Measurements from ENCODE around the gene FUT8. TPM values are rescaled to one million over a fixed set of nuclear protein-coding genes. Genes with fewer than 3 reads are reported as not detected.

Gene FUT8
- total RNA-seq, 1 donor from 2014 or later, result 131 TPM

DNA sequence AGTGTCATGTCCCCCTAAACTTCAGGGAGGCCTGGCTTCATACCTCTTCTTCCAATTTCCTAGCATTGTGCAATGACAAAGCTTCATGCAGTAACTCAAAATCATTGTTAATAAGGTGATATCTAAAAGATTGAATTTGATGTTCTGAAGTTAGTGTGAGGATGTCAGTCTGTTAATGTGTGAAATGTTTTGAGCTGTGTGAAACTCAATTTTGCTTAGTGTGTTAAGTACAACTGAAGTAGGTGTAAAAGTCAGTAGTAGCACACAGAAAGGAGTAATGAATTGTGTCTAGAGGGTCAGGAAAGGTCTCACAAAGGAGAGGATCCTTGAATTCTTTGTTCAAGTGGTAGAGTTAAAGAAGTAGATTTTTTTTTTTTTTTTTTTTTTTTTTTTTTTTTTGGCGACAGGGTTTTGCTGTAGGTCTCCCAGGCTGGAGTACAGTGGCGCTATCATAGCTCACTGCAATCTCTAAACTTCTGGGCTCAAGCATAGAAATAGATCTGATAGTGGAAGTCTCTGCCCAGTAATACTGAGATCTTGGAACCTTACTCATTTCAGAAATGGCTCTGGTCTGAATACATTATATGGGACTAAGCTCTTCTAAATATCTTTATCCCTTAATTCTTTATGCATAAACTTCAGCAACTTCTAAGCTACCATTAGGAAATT is 63.9 kb downstream of the FUT8 start:
- Histone ChIP-seq H4K20me1 (ENCODE audit: low read depth) (peaks cover 12% of the 10 kb centered on the region), H2AFZ (replicated peaks) (no peak overlapping the region), H3K4me2 (no peak overlapping the region), H3K27me3 (no peaks in the 10 kb centered on the region), H3K4me1 (peaks cover 43% of the 10 kb centered on the region), H3K27ac (no peak overlapping the region), H3F3A (ENCODE audit: low read depth) (peaks cover 8% of the 10 kb centered on the region), H3K36me3 (no peaks in the 10 kb centered on the region), H3K9me3 (ENCODE audit: low read depth) (no peaks in the 10 kb centered on the region), H3K9ac (no peak overlapping the region), H3K79me2 (ENCODE audit: low read depth) (peaks cover 97% of the 10 kb centered on the region), H3K4me3 (no peak overlapping the region)
- Mint-ChIP-seq H3K27me3 (ENCODE audit: insufficient read depth, low read depth) (peaks cover 3% of the 10 kb centered on the region), H3K4me3 (no peak overlapping the region), H3K27ac (no peak overlapping the region), H3K4me1 (peaks cover 9% of the 10 kb centered on the region), H3K36me3 (peaks cover 13% of the 10 kb centered on the region), H3K9me3 (peaks cover 2% of the 10 kb centered on the region)
- TF ChIP-seq, protein P1, sequence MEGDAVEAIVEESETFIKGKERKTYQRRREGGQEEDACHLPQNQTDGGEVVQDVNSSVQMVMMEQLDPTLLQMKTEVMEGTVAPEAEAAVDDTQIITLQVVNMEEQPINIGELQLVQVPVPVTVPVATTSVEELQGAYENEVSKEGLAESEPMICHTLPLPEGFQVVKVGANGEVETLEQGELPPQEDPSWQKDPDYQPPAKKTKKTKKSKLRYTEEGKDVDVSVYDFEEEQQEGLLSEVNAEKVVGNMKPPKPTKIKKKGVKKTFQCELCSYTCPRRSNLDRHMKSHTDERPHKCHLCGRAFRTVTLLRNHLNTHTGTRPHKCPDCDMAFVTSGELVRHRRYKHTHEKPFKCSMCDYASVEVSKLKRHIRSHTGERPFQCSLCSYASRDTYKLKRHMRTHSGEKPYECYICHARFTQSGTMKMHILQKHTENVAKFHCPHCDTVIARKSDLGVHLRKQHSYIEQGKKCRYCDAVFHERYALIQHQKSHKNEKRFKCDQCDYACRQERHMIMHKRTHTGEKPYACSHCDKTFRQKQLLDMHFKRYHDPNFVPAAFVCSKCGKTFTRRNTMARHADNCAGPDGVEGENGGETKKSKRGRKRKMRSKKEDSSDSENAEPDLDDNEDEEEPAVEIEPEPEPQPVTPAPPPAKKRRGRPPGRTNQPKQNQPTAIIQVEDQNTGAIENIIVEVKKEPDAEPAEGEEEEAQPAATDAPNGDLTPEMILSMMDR (IDR thresholded peaks at IDR 0.05), result no peak
- no peak for TF ChIP-seq EZH2phosphoT487 (IDR thresholded peaks at IDR 0.05)
- no peak for TF ChIP-seq EZH2 (IDR thresholded peaks at IDR 0.05)
- no peak for DNase-seq (ENCODE audit: low spot score)

- H3K4me1 Mint-ChIP-seq, result peaks cover 6% of the 10 kb centered on the region
- no peak overlapping the region for H2AFZ ChIP-seq (replicated peaks)
- no peak for TF ChIP-seq EZH2 (IDR thresholded peaks at IDR 0.05)
- TF ChIP-seq, protein P1 (IDR thresholded peaks at IDR 0.05), result no peak
- TF ChIP-seq EZH2phosphoT487 (IDR thresholded peaks at IDR 0.05), result no peak
- peaks cover 3% of the 10 kb centered on the region for H3K27me3 Mint-ChIP-seq (ENCODE audit: insufficient read depth, low read depth)
- no peak overlapping the region for H3K4me2 ChIP-seq
- H3K36me3 Mint-ChIP-seq, result peaks cover 13% of the 10 kb centered on the region
- peaks cover 2% of the 10 kb centered on the region for H3K9me3 Mint-ChIP-seq
- no peak for DNase-seq (ENCODE audit: low spot score)
- H3K4me3 ChIP-seq, result no peak overlapping the region
- H3K4me3 Mint-ChIP-seq, result no peak overlapping the region
- H3K9me3 ChIP-seq (ENCODE audit: low read depth), result no peaks in the 10 kb centered on the region
- no peak overlapping the region for H3K27ac ChIP-seq
- no peak overlapping the region for H3K27ac Mint-ChIP-seq
- H3K9ac ChIP-seq, result no peak overlapping the region
- no peaks in the 10 kb centered on the region for H3K36me3 ChIP-seq
- H3K4me1 ChIP-seq, result peaks cover 43% of the 10 kb centered on the region
- no peaks in the 10 kb centered on the region for H3K27me3 ChIP-seq
- H3F3A ChIP-seq (ENCODE audit: low read depth), result peaks cover 3% of the 10 kb centered on the region
- H4K20me1 ChIP-seq (ENCODE audit: low read depth), result peaks cover 6% of the 10 kb centered on the region
- peaks cover 97% of the 10 kb centered on the region for H3K79me2 ChIP-seq (ENCODE audit: low read depth)
Observed at GRCh38 chr14:65476942-65477318, 64.4 kb downstream of the FUT8 start.

- Histone ChIP-seq H3F3A (ENCODE audit: low read depth) (peaks cover 8% of the 10 kb centered on the region), H3K79me2 (ENCODE audit: low read depth) (peaks cover 97% of the 10 kb centered on the region), H3K4me2 (no peak overlapping the region), H3K27me3 (no peaks in the 10 kb centered on the region), H3K36me3 (no peaks in the 10 kb centered on the region), H3K4me3 (no peak overlapping the region), H3K4me1 (peaks cover 44% of the 10 kb centered on the region), H3K9ac (no peak overlapping the region), H3K27ac (no peak overlapping the region), H2AFZ (replicated peaks) (no peak overlapping the region), H3K9me3 (ENCODE audit: low read depth) (no peaks in the 10 kb centered on the region), H4K20me1 (ENCODE audit: low read depth) (peaks cover 5% of the 10 kb centered on the region)
- no peak for DNase-seq (ENCODE audit: low spot score)
- no peaks in the 10 kb centered on the region for H3K27me3 Mint-ChIP-seq (ENCODE audit: insufficient read depth, low read depth)
- TF ChIP-seq EZH2 (IDR thresholded peaks at IDR 0.05), result no peak
- H3K4me1 Mint-ChIP-seq, result peaks cover 6% of the 10 kb centered on the region
- no peak overlapping the region for H3K4me3 Mint-ChIP-seq
- no peak overlapping the region for H3K27ac Mint-ChIP-seq
- peaks cover 2% of the 10 kb centered on the region for H3K9me3 Mint-ChIP-seq
- H3K36me3 Mint-ChIP-seq, result peaks cover 13% of the 10 kb centered on the region
Observed at GRCh38 chr14:65478017-65478416, 65.5 kb downstream of the FUT8 start.

- H2AFZ ChIP-seq (replicated peaks), result no peak overlapping the region
- peaks cover 5% of the 10 kb centered on the region for H4K20me1 ChIP-seq (ENCODE audit: low read depth)
- H3K9me3 ChIP-seq (ENCODE audit: low read depth), result no peaks in the 10 kb centered on the region
- Mint-ChIP-seq H3K36me3 (peaks cover 13% of the 10 kb centered on the region), H3K27me3 (ENCODE audit: insufficient read depth, low read depth) (no peaks in the 10 kb centered on the region), H3K4me1 (peaks cover 10% of the 10 kb centered on the region), H3K27ac (no peak overlapping the region), H3K4me3 (no peak overlapping the region), H3K9me3 (peaks cover 2% of the 10 kb centered on the region)
- TF ChIP-seq, protein P1 (IDR thresholded peaks at IDR 0.05), result no peak
- TF ChIP-seq EZH2phosphoT487 (IDR thresholded peaks at IDR 0.05) (no peak), EZH2 (IDR thresholded peaks at IDR 0.05) (no peak)
- no peak overlapping the region for H3K9ac ChIP-seq
- H3K27me3 ChIP-seq, result no peaks in the 10 kb centered on the region
- no peak overlapping the region for H3K4me3 ChIP-seq
- no peaks in the 10 kb centered on the region for H3K36me3 ChIP-seq
- peaks cover 98% of the 10 kb centered on the region for H3K79me2 ChIP-seq (ENCODE audit: low read depth)
- H3K4me1 ChIP-seq, result peaks cover 49% of the 10 kb centered on the region
- peaks cover 9% of the 10 kb centered on the region for H3F3A ChIP-seq (ENCODE audit: low read depth)
- peak; percentile 36 for DNase-seq (ENCODE audit: low spot score)
- H3K4me2 ChIP-seq, result peak overlapping the region; percentile 33
- peak overlapping the region; percentile 42 for H3K27ac ChIP-seq
Observed at GRCh38 chr14:65478596-65478995, 66.1 kb downstream of the FUT8 start.

Measured in neural progenitor cell (in vitro differentiated cells).